CD4-positive, alpha-beta memory T cell (primary cell): ENCODE data around the gene DMRTC1B. TPM values are rescaled to one million over a fixed set of nuclear protein-coding genes. Genes with fewer than 3 reads are reported as not detected.
"Not testable (repeated sequence)": the region's sequence is repeated elsewhere in the genome, so short reads cannot be mapped to it uniquely, and the experiment has no call there.

Source experiments
- CTCF ChIA-PET: fragments of 350-600 bp; sonication (Branson Sonifier 250); formaldehyde crosslinking; loops from one replicate; lab custom pipeline; 2021; ENCODE audit warnings: inconsistent platforms; ENCODE audit not compliant: partially characterized antibody; lab: Charles Lee
- POLR2A ChIA-PET: fragments of 350-600 bp; sonication (Branson Sonifier 250); formaldehyde crosslinking; loops from one replicate; lab custom pipeline; 2021; ENCODE audit not compliant: partially characterized antibody; lab: Charles Lee
- DNase-seq, 5 donors: peaks; one replicate each; pipeline versions ENCODE4 v3.0.0 to v3.0.0-alpha.2; 2020 to 2022; ENCODE audit warnings: mixed read lengths in 1 of 5
- H3K27ac ChIP-seq: one replicate; pipeline ENCODE4 v1.7.0; 2013; ENCODE audit warnings: low read depth, low read length
- H3K27me3 ChIP-seq: 2 replicates; pipeline ENCODE4 v1.7.0; 2013; ENCODE audit warnings: mild to moderate bottlenecking, low read length, moderate library complexity; ENCODE audit not compliant: insufficient read depth
- H3K36me3 ChIP-seq: 2 replicates; pipeline ENCODE4 v1.7.0; 2013; ENCODE audit warnings: mild to moderate bottlenecking, low read length, moderate library complexity; ENCODE audit not compliant: insufficient read depth
- H3K4me1 ChIP-seq: 2 replicates; pipeline ENCODE4 v1.7.0; 2013; ENCODE audit warnings: mild to moderate bottlenecking, low read length, moderate library complexity; ENCODE audit not compliant: insufficient read depth
- H3K4me3 ChIP-seq, 2 donors: one replicate each; pipeline ENCODE4 v1.7.0; 2013; ENCODE audit warnings: low read length in 2 of 2, mild to moderate bottlenecking in 1 of 2
- H3K9me3 ChIP-seq, 2 donors: one replicate each; pipeline ENCODE4 v1.7.0; 2013; ENCODE audit warnings: low read length in 2 of 2, control low read depth in 1 of 2; ENCODE audit not compliant: control insufficient read depth in 1 of 2
- H3K27ac Mint-ChIP-seq, 7 donors: one replicate each; pipeline ENCODE4 v1.8.0; 2020 to 2021; ENCODE audit warnings: mixed read lengths in 7 of 7, mild to moderate bottlenecking in 6 of 7, inconsistent platforms in 3 of 7, moderate library complexity in 3 of 7
- H3K27me3 Mint-ChIP-seq, 2 donors: one replicate each; pipeline ENCODE4 v1.8.0; 2020 to 2021; ENCODE audit warnings: mixed read lengths in 2 of 2
- H3K36me3 Mint-ChIP-seq, 2 donors: one replicate each; pipeline ENCODE4 v1.8.0; 2020 to 2021; ENCODE audit warnings: mixed read lengths in 2 of 2, inconsistent platforms in 1 of 2, mild to moderate bottlenecking in 1 of 2
- H3K4me1 Mint-ChIP-seq, 4 donors: one replicate each; pipeline ENCODE4 v1.8.0; 2020 to 2021; ENCODE audit warnings: mixed read lengths in 4 of 4, mild to moderate bottlenecking in 1 of 4
- H3K4me3 Mint-ChIP-seq, 8 donors: one replicate each; pipeline ENCODE4 v1.8.0; 2020 to 2021; ENCODE audit warnings: mixed read lengths in 8 of 8, mild to moderate bottlenecking in 7 of 8, moderate library complexity in 6 of 8, inconsistent platforms in 3 of 8
- H3K9me3 Mint-ChIP-seq, 8 donors: one replicate each; pipeline ENCODE4 v1.8.0; 2020 to 2021; ENCODE audit warnings: mixed read lengths in 8 of 8, mild to moderate bottlenecking in 5 of 8, inconsistent platforms in 3 of 8, moderate library complexity in 1 of 8
- intact Hi-C: fragments of 100-400 bp; cut with micrococcal nuclease; formaldehyde crosslinking; loops from one replicate; pipeline ENCODE4 v1.15.1; 2023
- polyA plus RNA-seq, 2 donors: library from polyadenylated mRNA; unstranded; fragments of 300-500 nt; fragmentation: Illumina TruSeq; gene quantifications; one replicate each; pipeline ENCODE4 v1.2.3, GENCODE V29; 2021
- total RNA-seq, 2 experiments: library from RNA; stranded (reverse); gene quantifications; one replicate each; pipeline ENCODE4 v1.2.3, GENCODE V29; 2021

DMRTC1B gene
- total RNA-seq (under 1 TPM; 0.36 to 0.70 TPM), polyA plus RNA-seq (1 to 10 TPM in 1 of 2 donors, under 1 TPM in 1; 0.89 to 1.8 TPM)

GRCh38 chrX:72776653-72777466 lies at the start of gene DMRTC1B:
Gene DMRTC1B (plus strand): TSS chrX:72776890. CDS start chrX:72845136, 68,246 bp downstream.
- intact Hi-C loops, H3K4me1 Mint-ChIP-seq, H3K4me1 ChIP-seq, H3K4me3 ChIP-seq, POLR2A ChIA-PET, H3K36me3 Mint-ChIP-seq, H3K27ac Mint-ChIP-seq, H3K36me3 ChIP-seq, H3K27me3 ChIP-seq, H3K9me3 Mint-ChIP-seq, H3K4me3 Mint-ChIP-seq, H3K27me3 Mint-ChIP-seq, CTCF ChIA-PET, DNase-seq, H3K27ac ChIP-seq, H3K9me3 ChIP-seq: not testable (repeated sequence)

- intact Hi-C loops, result no loop called here
- H3K9me3 Mint-ChIP-seq, result peaks cover 0 to 2% (median 0%) of the 10 kb centered on the region in 8 donors
- no peak for DNase-seq
- H3K27me3 ChIP-seq, result no peaks in the 10 kb centered on the region
- no peaks in the 10 kb centered on the region for H3K4me1 Mint-ChIP-seq
- no peak overlapping the region for H3K4me3 Mint-ChIP-seq
- H3K36me3 ChIP-seq, result no peaks in the 10 kb centered on the region
- H3K9me3 ChIP-seq, result no peaks in the 10 kb centered on the region
- no peaks in the 10 kb centered on the region for H3K36me3 Mint-ChIP-seq
- peaks cover 6 to 7% of the 10 kb centered on the region in 2 donors for H3K27me3 Mint-ChIP-seq
- CTCF ChIA-PET, result no interaction called here
- POLR2A ChIA-PET, result no interaction called here
- H3K27ac Mint-ChIP-seq, result no peak overlapping the region
- H3K4me1 ChIP-seq, result no peaks in the 10 kb centered on the region
- H3K4me3 ChIP-seq, result no peak overlapping the region
- H3K27ac ChIP-seq, result no peak overlapping the region
These were observed 48.8 kb upstream of the DMRTC1B start for GRCh38 chrX:72727846-72728245.

GRCh38 chrX:72733636-72734035 lies 43.1 kb upstream of the DMRTC1B start:
- H3K4me1 Mint-ChIP-seq, H3K27ac ChIP-seq, H3K9me3 ChIP-seq, H3K4me3 Mint-ChIP-seq, H3K4me3 ChIP-seq, DNase-seq, H3K27ac Mint-ChIP-seq, H3K9me3 Mint-ChIP-seq, intact Hi-C loops, H3K36me3 Mint-ChIP-seq, H3K27me3 ChIP-seq, CTCF ChIA-PET, H3K36me3 ChIP-seq, POLR2A ChIA-PET, H3K4me1 ChIP-seq: not testable (repeated sequence)
- peaks cover 14 to 22% of the 10 kb centered on the region in 2 donors for H3K27me3 Mint-ChIP-seq

- no peaks in the 10 kb centered on the region for H3K27me3 ChIP-seq
- Mint-ChIP-seq H3K27me3 (peaks cover 16 to 19% of the 10 kb centered on the region in 2 donors), H3K4me3 (no peak overlapping the region), H3K36me3 (no peaks in the 10 kb centered on the region), H3K27ac (no peak overlapping the region), H3K9me3 (peaks cover 0 to 5% (median 0%) of the 10 kb centered on the region in 8 donors), H3K4me1 (no peaks in the 10 kb centered on the region)
- H3K27ac ChIP-seq, result no peak overlapping the region
- no peak for DNase-seq
- H3K9me3 ChIP-seq, result no peaks in the 10 kb centered on the region
- H3K36me3 ChIP-seq, result no peaks in the 10 kb centered on the region
- POLR2A ChIA-PET, result no interaction called here
- CTCF ChIA-PET, result no interaction called here
- H3K4me1 ChIP-seq, result no peaks in the 10 kb centered on the region
- no peak overlapping the region for H3K4me3 ChIP-seq
- intact Hi-C loops, result no loop called here
These were observed 41.1 kb upstream of the DMRTC1B start for GRCh38 chrX:72735561-72735960.

GRCh38 chrX:72745546-72745945 lies 31.1 kb upstream of the DMRTC1B start:
- POLR2A ChIA-PET, DNase-seq, H3K4me3 ChIP-seq, H3K27me3 Mint-ChIP-seq, H3K27ac ChIP-seq, H3K4me3 Mint-ChIP-seq, H3K36me3 Mint-ChIP-seq, intact Hi-C loops, H3K4me1 ChIP-seq, CTCF ChIA-PET, H3K9me3 ChIP-seq, H3K36me3 ChIP-seq, H3K27ac Mint-ChIP-seq, H3K4me1 Mint-ChIP-seq, H3K9me3 Mint-ChIP-seq, H3K27me3 ChIP-seq: not testable (repeated sequence)

- POLR2A ChIA-PET, H3K4me1 Mint-ChIP-seq, H3K4me3 Mint-ChIP-seq, intact Hi-C loops, H3K4me3 ChIP-seq, H3K36me3 Mint-ChIP-seq, H3K36me3 ChIP-seq, H3K27me3 ChIP-seq, DNase-seq, CTCF ChIA-PET, H3K9me3 Mint-ChIP-seq, H3K27me3 Mint-ChIP-seq, H3K4me1 ChIP-seq, H3K27ac ChIP-seq, H3K9me3 ChIP-seq, H3K27ac Mint-ChIP-seq: not testable (repeated sequence)
These were observed 28.1 kb upstream of the DMRTC1B start for GRCh38 chrX:72748545-72748944.

GRCh38 chrX:72760454-72760853 lies 16.2 kb upstream of the DMRTC1B start:
- H3K27ac Mint-ChIP-seq, H3K4me1 Mint-ChIP-seq, H3K27me3 ChIP-seq, H3K9me3 ChIP-seq, H3K4me3 ChIP-seq, H3K27me3 Mint-ChIP-seq, intact Hi-C loops, H3K36me3 Mint-ChIP-seq, H3K4me1 ChIP-seq, H3K27ac ChIP-seq, H3K9me3 Mint-ChIP-seq, POLR2A ChIA-PET, DNase-seq, H3K36me3 ChIP-seq, CTCF ChIA-PET, H3K4me3 Mint-ChIP-seq: not testable (repeated sequence)
